WERI-Rb-1 (cell line): Measurements from ENCODE around the gene GOLGA8O.
"Not testable (repeated sequence)": the region's sequence is repeated elsewhere in the genome, so short reads cannot be mapped to it uniquely, and the experiment has no call there.

Experiments
- DNase-seq: peaks from one replicate; pipeline ENCODE4 v3.0.0-alpha.2; 2020
- H3K27ac ChIP-seq: fragments of 250-450 bp; sonication (Bioruptor Pico); 2 replicates; pipeline ENCODE4 v1.5.1; 2020; ENCODE audit warnings: mild to moderate bottlenecking, moderate library complexity
- H3K27me3 ChIP-seq: fragments of 250-450 bp; sonication (Bioruptor Pico); 2 replicates; pipeline ENCODE4 v1.5.1; 2021; ENCODE audit warnings: mild to moderate bottlenecking, low read depth, moderate library complexity; ENCODE audit not compliant: insufficient read depth, severe bottlenecking
- H3K36me3 ChIP-seq: fragments of 250-450 bp; sonication (Bioruptor Pico); 2 replicates; pipeline ENCODE4 v1.5.1; 2020; ENCODE audit warnings: mild to moderate bottlenecking, moderate library complexity
- H3K4me3 ChIP-seq: 2 replicates; pipeline ENCODE4 v1.5.1; 2011; ENCODE audit warnings: low read depth, mild to moderate bottlenecking, control low read depth, low read length
- H3K9me3 ChIP-seq: fragments of 250-450 bp; sonication (Bioruptor Pico); 2 replicates; pipeline ENCODE4 v1.5.1; 2021; ENCODE audit warnings: mild to moderate bottlenecking, moderate library complexity; ENCODE audit not compliant: severe bottlenecking

Gene GOLGA8O

GRCh38 chr15:32455534-32455933 is at the start of gene GOLGA8O:
Gene GOLGA8O, minus strand, starts transcription at chr15:32455634. Its CDS starts 98 bp downstream, at chr15:32455536.
- not testable (repeated sequence) for H3K27me3 ChIP-seq, H3K36me3 ChIP-seq, H3K4me3 ChIP-seq, H3K9me3 ChIP-seq, H3K27ac ChIP-seq, DNase-seq

GRCh38 chr15:32504152-32504811 is 48.8 kb upstream of the GOLGA8O start:
- H3K36me3 ChIP-seq, H3K4me3 ChIP-seq, DNase-seq, H3K27me3 ChIP-seq, H3K27ac ChIP-seq, H3K9me3 ChIP-seq: not testable (repeated sequence)

GRCh38 chr15:32502946-32503345 is 47.5 kb upstream of the GOLGA8O start:
- not testable (repeated sequence) for DNase-seq, H3K4me3 ChIP-seq, H3K27ac ChIP-seq, H3K9me3 ChIP-seq, H3K27me3 ChIP-seq, H3K36me3 ChIP-seq

DNA sequence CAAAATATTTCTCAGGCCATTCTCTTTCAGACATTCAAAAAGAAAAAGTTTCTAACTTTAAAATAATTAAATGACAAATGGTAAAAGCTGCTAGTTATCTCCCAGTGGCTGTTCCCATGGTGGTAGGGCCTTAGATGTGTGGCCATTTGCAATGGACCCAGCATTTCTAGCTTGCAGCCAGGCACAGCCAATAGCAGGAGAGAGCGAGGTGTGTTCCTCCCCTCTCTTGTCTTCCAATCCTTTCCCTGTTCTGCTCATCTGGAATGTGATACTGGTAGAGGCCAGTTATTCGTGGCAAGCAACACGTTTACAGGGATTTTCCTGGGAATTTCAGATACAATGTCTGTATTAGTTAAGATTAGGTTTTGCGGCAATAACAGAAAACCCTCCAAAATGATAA is 37.3 kb upstream of the GOLGA8O start:
- not testable (repeated sequence) for H3K27me3 ChIP-seq, DNase-seq, H3K27ac ChIP-seq, H3K4me3 ChIP-seq, H3K9me3 ChIP-seq, H3K36me3 ChIP-seq

DNA sequence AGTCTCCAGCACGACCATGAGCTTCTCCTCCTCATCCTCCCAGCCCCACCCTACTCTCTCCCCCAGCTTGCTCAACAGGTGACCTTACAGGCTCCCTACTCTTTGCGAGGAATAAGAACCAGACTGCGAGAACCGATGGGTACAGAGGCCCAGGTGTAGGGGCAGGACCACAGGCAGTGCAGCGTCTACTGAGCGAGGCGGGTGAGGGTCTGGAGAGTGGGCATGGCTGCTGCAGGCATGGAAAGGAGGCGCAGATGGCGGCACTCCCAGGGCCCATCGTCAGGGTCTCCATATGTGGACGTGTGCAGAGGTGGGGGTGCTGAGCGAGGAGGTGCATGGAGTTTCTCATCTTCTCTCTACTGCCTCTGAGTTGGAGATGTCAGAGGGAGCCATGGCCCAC is 31.0 kb upstream of the GOLGA8O start:
- DNase-seq, H3K27me3 ChIP-seq, H3K4me3 ChIP-seq, H3K27ac ChIP-seq, H3K36me3 ChIP-seq, H3K9me3 ChIP-seq: not testable (repeated sequence)

DNA sequence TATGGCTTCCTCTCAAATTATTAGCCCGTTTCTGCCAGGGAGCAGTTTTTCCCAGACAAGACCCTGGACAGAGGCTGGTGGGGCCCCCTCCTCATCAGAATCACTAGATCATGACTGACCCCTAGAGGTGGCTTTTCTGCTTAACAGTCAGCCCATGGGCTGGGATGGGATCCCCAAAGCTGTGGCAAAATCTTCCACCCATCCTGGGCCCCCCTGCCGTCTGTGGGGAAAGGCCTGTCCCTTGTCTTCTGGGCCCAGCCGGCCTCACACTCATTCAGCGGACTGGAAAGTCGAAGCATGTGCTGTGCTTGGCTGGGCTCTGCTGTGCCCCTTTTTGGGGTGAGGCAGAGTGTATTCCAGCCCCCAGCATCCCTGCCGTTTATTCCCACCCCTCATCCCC is 27.9 kb upstream of the GOLGA8O start:
- H3K27ac ChIP-seq, H3K4me3 ChIP-seq, H3K27me3 ChIP-seq, H3K9me3 ChIP-seq, H3K36me3 ChIP-seq: not testable (repeated sequence)
- peak; percentile 6 for DNase-seq

DNA sequence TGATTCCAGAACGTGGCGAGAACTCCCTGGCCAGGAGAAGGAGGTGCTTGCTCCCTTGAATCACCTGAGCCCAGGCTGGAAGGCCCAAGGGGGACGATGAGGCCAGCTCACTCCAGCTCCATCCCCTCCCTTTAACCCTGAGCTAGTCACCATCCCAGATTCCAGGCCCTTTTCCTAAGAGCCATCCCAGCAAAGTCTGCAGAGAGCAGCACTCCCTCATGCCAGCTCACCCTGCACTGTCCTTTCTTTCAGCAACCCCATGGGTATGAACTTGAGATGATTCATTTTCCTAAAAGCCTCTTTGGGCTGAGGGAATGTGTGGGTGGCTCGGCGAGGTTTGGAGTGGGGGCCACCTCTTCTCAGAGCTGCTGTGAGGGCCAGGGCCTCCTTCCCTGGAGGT is 26.2 kb upstream of the GOLGA8O start:
- H3K9me3 ChIP-seq, H3K27me3 ChIP-seq, H3K27ac ChIP-seq, DNase-seq, H3K4me3 ChIP-seq, H3K36me3 ChIP-seq: not testable (repeated sequence)

DNA sequence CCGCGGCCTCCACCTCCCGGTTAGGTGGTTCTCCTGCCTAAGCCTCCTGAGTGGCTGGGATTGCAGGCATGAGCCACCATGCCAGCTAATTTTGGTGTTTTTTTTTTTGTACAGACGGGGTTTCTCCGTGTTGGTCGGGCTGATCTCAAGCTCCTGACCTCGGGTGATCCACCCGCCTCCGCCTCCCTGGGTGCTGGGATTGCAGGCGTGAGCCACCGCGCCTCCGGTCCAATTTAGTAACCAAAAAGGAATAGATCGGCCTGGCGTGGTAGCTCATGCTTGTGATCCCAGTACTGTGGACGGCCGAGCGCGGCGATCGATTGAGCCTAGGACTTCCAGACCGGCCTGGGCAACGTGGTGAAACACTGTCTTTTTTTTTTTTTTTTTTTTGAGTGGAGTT is 12.6 kb upstream of the GOLGA8O start:
- not testable (repeated sequence) for H3K27ac ChIP-seq, DNase-seq, H3K27me3 ChIP-seq, H3K9me3 ChIP-seq, H3K36me3 ChIP-seq, H3K4me3 ChIP-seq

DNA sequence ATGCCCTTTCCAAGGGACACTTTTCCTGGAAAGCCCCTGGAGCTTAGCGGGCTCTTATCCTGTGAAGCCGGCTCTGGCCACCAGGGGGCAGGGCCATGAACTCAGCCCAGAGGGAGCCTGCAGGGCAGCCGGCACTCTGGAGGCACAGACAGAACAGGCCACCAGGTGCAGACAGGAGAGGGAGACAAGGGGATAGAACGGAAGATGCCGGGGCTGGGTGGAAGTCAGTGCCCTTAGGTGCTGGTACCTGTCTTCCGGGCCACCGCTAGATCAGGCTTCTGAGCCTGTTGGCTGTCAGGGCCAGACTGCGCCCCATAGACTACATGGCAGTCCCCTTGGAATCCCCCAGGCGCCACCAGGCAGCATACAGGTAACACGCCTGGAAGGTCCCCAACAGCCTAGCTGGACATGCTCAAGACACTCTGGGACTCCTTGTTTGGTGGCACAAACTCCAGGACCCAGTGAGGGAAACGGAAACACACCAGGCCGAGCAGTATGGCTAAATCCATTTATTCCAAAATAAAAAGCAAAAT is 14.9 kb downstream of the GOLGA8O start:
- not testable (repeated sequence) for H3K4me3 ChIP-seq, H3K27me3 ChIP-seq, DNase-seq, H3K36me3 ChIP-seq, H3K9me3 ChIP-seq, H3K27ac ChIP-seq

GRCh38 chr15:32434102-32434963 is 21.1 kb downstream of the GOLGA8O start:
- H3K9me3 ChIP-seq, H3K27ac ChIP-seq, H3K4me3 ChIP-seq, DNase-seq, H3K27me3 ChIP-seq, H3K36me3 ChIP-seq: not testable (repeated sequence)

DNA sequence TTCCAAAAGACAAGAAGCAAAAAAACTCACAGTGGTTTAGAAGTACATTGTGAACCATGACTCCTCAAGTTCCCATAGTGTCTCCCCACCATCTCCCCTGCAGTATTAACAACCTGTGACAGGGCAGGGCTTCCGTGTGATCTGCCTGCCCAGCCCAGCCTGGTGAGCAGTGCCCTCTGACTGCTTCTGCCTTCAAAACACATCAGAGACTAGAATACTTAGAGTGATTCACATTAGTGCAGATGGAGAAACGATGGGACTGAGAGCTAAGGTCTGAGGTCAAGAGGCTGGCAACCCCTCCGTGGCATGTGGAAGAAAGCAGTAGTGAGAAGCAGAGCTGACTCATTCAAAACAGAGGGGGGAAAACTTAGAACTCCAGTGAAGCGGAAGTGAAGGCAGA is 27.8 kb downstream of the GOLGA8O start:
- not testable (repeated sequence) for H3K27me3 ChIP-seq, H3K9me3 ChIP-seq, H3K27ac ChIP-seq, DNase-seq, H3K4me3 ChIP-seq, H3K36me3 ChIP-seq

DNA sequence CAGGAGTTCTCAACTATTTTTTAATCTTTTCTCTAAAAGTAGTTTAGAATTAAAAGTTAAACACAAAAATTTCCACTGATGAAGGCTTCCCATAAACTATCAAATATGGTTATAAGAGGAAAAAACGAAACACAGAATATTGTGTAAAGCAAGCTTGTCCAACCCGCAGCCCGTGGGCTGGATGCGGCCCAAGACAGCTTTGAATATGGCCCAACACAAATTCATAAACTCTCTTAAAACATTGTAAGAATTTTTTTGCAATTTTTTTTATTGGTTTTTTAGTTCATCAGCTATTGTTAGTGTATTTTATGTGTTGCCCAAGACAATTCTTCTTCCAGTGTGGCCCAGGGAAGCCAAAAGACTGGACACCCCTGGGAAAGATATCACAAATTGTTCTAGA is 28.9 kb downstream of the GOLGA8O start:
- H3K27ac ChIP-seq, DNase-seq, H3K9me3 ChIP-seq, H3K4me3 ChIP-seq, H3K36me3 ChIP-seq, H3K27me3 ChIP-seq: not testable (repeated sequence)

GRCh38 chr15:32407903-32408302 is 47.5 kb downstream of the GOLGA8O start:
- not testable (repeated sequence) for H3K4me3 ChIP-seq, H3K27me3 ChIP-seq, DNase-seq, H3K9me3 ChIP-seq, H3K27ac ChIP-seq, H3K36me3 ChIP-seq

DNA sequence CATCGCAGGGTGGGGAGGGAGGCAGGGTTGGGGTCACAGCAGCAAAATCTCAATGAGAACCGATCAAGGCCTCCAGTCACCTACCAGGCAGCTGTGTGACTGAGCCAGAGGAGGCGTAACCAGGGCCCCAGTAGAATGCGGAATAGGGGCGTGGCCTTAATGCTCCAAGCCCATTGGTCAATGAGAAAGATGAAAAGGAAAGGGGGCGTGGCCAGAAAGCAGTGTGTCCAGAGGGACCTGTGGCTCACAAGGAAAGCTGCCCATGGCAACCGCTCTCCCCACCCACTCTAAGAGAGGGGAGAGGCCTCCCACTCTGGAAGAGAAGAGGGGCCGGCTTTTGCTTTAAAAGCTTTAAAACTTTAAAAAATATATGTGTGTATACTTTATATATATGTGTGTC is 52.2 kb downstream of the GOLGA8O start, which contains the start of gene GOLGA8K:
GOLGA8K (minus strand) TSS at position 101 of the 400 bp plus-strand sequence; CDS start at position 3, 98 bp downstream.
- not testable (repeated sequence) for H3K36me3 ChIP-seq, DNase-seq, H3K27ac ChIP-seq, H3K27me3 ChIP-seq, H3K9me3 ChIP-seq, H3K4me3 ChIP-seq

DNA sequence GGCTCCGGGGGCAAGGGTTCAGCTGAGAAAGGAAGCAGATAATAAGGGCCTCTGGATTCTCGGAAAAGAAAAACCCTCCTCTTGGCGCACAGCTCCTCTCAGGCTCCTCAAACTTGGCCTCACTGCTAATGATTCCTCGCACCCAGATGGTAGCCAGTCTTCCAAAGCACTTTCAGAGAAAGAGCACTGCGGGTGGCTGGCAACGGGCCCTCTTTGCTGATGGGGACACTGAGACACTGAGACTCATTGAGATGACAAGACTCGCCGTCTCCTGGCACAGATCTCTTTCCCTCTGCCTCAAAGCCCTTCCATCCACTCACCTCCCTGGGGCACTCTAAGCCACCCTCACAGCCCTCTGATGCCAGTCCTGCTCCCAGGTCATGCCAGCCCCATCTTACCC is 58.9 kb downstream of the GOLGA8O start:
- not testable (repeated sequence) for H3K9me3 ChIP-seq, H3K36me3 ChIP-seq, DNase-seq, H3K27ac ChIP-seq, H3K4me3 ChIP-seq, H3K27me3 ChIP-seq
